Liver (tissue), 9 donors: ENCODE measurements around the gene SYT2. TPM values are rescaled to one million over a fixed set of nuclear protein-coding genes. Genes with fewer than 3 reads are reported as not detected.

Experiments used
- DNase-seq: peaks from one replicate; pipeline ENCODE4 v3.0.0-alpha.2; 2017; ENCODE audit warnings: low spot score
- H3K27ac ChIP-seq, 2 donors: one replicate each; pipeline ENCODE4 v1.7.0; 2013; ENCODE audit warnings: inconsistent platforms in 2 of 2, low read length in 2 of 2, control low read depth in 1 of 2, low read depth in 1 of 2, mild to moderate bottlenecking in 1 of 2
- H3K27me3 ChIP-seq, 4 donors: one replicate each; pipeline versions ENCODE4 v1.6.1 to v1.7.0; 2013; ENCODE audit warnings: low read length in 3 of 4, inconsistent platforms in 1 of 4, mild to moderate bottlenecking in 1 of 4, moderate library complexity in 1 of 4; ENCODE audit not compliant: control insufficient read depth in 4 of 4, insufficient read depth in 4 of 4
- H3K36me3 ChIP-seq, 4 donors: one replicate each; pipeline versions ENCODE4 v1.6.1 to v1.7.0; 2013; ENCODE audit warnings: low read length in 3 of 4, mild to moderate bottlenecking in 3 of 4, low read depth in 1 of 4, moderate library complexity in 1 of 4; ENCODE audit not compliant: control insufficient read depth in 4 of 4, insufficient read depth in 3 of 4
- H3K4me1 ChIP-seq, 4 donors: one replicate each; pipeline versions ENCODE4 v1.6.1 to v1.7.0; 2013; ENCODE audit warnings: low read length in 3 of 4, mild to moderate bottlenecking in 3 of 4, moderate library complexity in 1 of 4; ENCODE audit not compliant: control insufficient read depth in 4 of 4, insufficient read depth in 4 of 4
- H3K4me3 ChIP-seq, 3 donors: one replicate each; pipeline versions ENCODE4 v1.6.1 to v1.7.0; 2013; ENCODE audit warnings: low read length in 3 of 3, control low read depth in 1 of 3, low read depth in 1 of 3, mild to moderate bottlenecking in 1 of 3
- H3K9ac ChIP-seq, 2 donors: one replicate each; pipeline ENCODE4 v1.7.0; 2013; ENCODE audit warnings: low read length in 2 of 2, mild to moderate bottlenecking in 2 of 2, moderate library complexity in 2 of 2, control low read depth in 1 of 2, low read depth in 1 of 2
- H3K9me3 ChIP-seq, 4 donors: one replicate each; pipeline versions ENCODE4 v1.6.1 to v1.7.0; 2013; ENCODE audit warnings: low read length in 3 of 4; ENCODE audit not compliant: control insufficient read depth in 4 of 4
- ATF3 ChIP-seq: IDR thresholded peaks from 2 replicates; pipeline ENCODE4 v1.6.1; 2016; ENCODE audit warnings: antibody characterized with exemption
- CTCF ChIP-seq: fragments of 150-350 bp; IDR thresholded peaks from 2 replicates; pipeline ENCODE4 v1.5.1; 2017; ENCODE audit warnings: improper control_type of control experiment, low read depth, low read length; ENCODE audit not compliant: missing input control
- EGR1 ChIP-seq, 2 donors: IDR thresholded peaks; 2 replicates each; pipeline ENCODE4 v1.6.1; 2016 to 2018; ENCODE audit warnings: antibody characterized with exemption in 2 of 2, low read depth in 2 of 2
- FOXA1 ChIP-seq: IDR thresholded peaks from 2 replicates; pipeline ENCODE4 v1.6.1; 2016; ENCODE audit warnings: antibody characterized with exemption
- FOXA2 ChIP-seq: IDR thresholded peaks from 2 replicates; pipeline ENCODE4 v1.6.1; 2016; ENCODE audit warnings: antibody characterized with exemption
- GABPA ChIP-seq, 2 donors: IDR thresholded peaks in 1 of 2; conservative IDR thresholded peaks in 1 of 2; 2 replicates each; pipeline ENCODE4 v1.6.1; 2016; ENCODE audit warnings: antibody characterized with exemption in 2 of 2, mild to moderate bottlenecking in 1 of 2, moderate library complexity in 1 of 2
- HNF4A ChIP-seq, 2 donors: conservative IDR thresholded peaks; 2 replicates each; pipeline ENCODE4 v1.6.1; 2016; ENCODE audit warnings: antibody characterized with exemption in 2 of 2, mild to moderate bottlenecking in 2 of 2
- HNF4G ChIP-seq: IDR thresholded peaks from 2 replicates; pipeline ENCODE4 v1.6.1; 2016; ENCODE audit warnings: antibody characterized with exemption
- JUND ChIP-seq, 2 donors: IDR thresholded peaks; 2 replicates each; pipeline ENCODE4 v1.6.1; 2016; ENCODE audit warnings: antibody characterized with exemption in 2 of 2
- MAX ChIP-seq: IDR thresholded peaks from 2 replicates; pipeline ENCODE4 v1.6.1; 2016; ENCODE audit warnings: antibody characterized with exemption
- NR2F2 ChIP-seq: IDR thresholded peaks from 2 replicates; pipeline ENCODE4 v1.6.1; 2016; ENCODE audit warnings: antibody characterized with exemption
- RAD21 ChIP-seq, 2 donors: IDR thresholded peaks; 2 replicates each; pipeline ENCODE4 v1.6.1; 2016; ENCODE audit warnings: antibody characterized with exemption in 2 of 2, mild to moderate bottlenecking in 2 of 2
- RXRA ChIP-seq, 2 donors: IDR thresholded peaks; 2 replicates each; pipeline ENCODE4 v1.6.1; 2017 to 2018; ENCODE audit warnings: antibody characterized with exemption in 2 of 2, mild to moderate bottlenecking in 1 of 2
- SP1 ChIP-seq: IDR thresholded peaks from 2 replicates; pipeline ENCODE4 v1.6.1; 2018; ENCODE audit warnings: antibody characterized with exemption, mild to moderate bottlenecking
- TAF1 ChIP-seq: conservative IDR thresholded peaks from 2 replicates; pipeline ENCODE4 v1.6.1; 2016; ENCODE audit warnings: antibody characterized with exemption, mild to moderate bottlenecking
- YY1 ChIP-seq: IDR thresholded peaks from 2 replicates; pipeline ENCODE4 v1.6.1; 2016; ENCODE audit warnings: antibody characterized with exemption, mild to moderate bottlenecking
- WGBS: extraction: QIAGEN DNeasy Blood & Tissue Kit; methylation state at CpG from one replicate; pipeline ENCODE4 v1.1.7; 2013; 5-methylcytosine and 5-hydroxymethylcytosine counted together
- polyA plus RNA-seq, 2 donors: library from polyadenylated mRNA; stranded (reverse) in 1 of 2; unstranded in 1 of 2; fragments of 200-250 nt in 1 of 2; fragments of >200 nt in 1 of 2; fragmentation: Nextera tagmentation in 1 of 2; extraction: Ambion mirVana in 1 of 2; gene quantifications; one replicate each; pipeline versions ENCODE4 v1.2.1 to v1.2.3, GENCODE V29; 2013 to 2015
- total RNA-seq, 2 donors: library from RNA; depleted of rRNA; stranded (reverse); fragments of >200 nt; gene quantifications; one replicate each; pipeline ENCODE4 v1.2.3, GENCODE V29; 2014
- TF ChIP-seq, protein P1 (sequence below): IDR thresholded peaks from 2 replicates; pipeline ENCODE4 v1.6.1; 2016; ENCODE audit warnings: antibody characterized with exemption, mild to moderate bottlenecking
- TF ChIP-seq, protein P2 (sequence below): IDR thresholded peaks from 2 replicates; pipeline ENCODE4 v1.6.1; 2016; ENCODE audit warnings: antibody characterized with exemption
- donor health status: healthy.
- donor health status: healthy.
- donor health status: healthy.
- donor health status: healthy.
- donor health status: healthy.

Gene SYT2
- total and polyA plus RNA-seq, 4 donors: under 0.01 to 0.07 TPM; not detected in 2

- no peak for DNase-seq
- TF ChIP-seq, protein P1, sequence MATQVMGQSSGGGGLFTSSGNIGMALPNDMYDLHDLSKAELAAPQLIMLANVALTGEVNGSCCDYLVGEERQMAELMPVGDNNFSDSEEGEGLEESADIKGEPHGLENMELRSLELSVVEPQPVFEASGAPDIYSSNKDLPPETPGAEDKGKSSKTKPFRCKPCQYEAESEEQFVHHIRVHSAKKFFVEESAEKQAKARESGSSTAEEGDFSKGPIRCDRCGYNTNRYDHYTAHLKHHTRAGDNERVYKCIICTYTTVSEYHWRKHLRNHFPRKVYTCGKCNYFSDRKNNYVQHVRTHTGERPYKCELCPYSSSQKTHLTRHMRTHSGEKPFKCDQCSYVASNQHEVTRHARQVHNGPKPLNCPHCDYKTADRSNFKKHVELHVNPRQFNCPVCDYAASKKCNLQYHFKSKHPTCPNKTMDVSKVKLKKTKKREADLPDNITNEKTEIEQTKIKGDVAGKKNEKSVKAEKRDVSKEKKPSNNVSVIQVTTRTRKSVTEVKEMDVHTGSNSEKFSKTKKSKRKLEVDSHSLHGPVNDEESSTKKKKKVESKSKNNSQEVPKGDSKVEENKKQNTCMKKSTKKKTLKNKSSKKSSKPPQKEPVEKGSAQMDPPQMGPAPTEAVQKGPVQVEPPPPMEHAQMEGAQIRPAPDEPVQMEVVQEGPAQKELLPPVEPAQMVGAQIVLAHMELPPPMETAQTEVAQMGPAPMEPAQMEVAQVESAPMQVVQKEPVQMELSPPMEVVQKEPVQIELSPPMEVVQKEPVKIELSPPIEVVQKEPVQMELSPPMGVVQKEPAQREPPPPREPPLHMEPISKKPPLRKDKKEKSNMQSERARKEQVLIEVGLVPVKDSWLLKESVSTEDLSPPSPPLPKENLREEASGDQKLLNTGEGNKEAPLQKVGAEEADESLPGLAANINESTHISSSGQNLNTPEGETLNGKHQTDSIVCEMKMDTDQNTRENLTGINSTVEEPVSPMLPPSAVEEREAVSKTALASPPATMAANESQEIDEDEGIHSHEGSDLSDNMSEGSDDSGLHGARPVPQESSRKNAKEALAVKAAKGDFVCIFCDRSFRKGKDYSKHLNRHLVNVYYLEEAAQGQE: no peak
- TF ChIP-seq ATF3: no peak
- TF ChIP-seq HNF4A (conservative IDR thresholded peaks at IDR 0.05): no peak
- TF ChIP-seq NR2F2: no peak
- no peak for TF ChIP-seq CTCF
- no peak for TF ChIP-seq SP1
- TF ChIP-seq EGR1 (IDR thresholded peaks at IDR 0.05; ENCODE audit: low read depth in 2 of 2): no peak
- H3K9ac ChIP-seq: no peak overlapping the region
- H3K36me3 ChIP-seq: peaks cover 0 to 3% (median 0%) of the 10 kb centered on the region in 4 donors
- H3K27ac ChIP-seq: no peak overlapping the region
- WGBS: 97% methylated on average over 4 of the region's 4 CpGs
- H3K4me3 ChIP-seq: no peak overlapping the region
- no peaks in the 10 kb centered on the region for H3K9me3 ChIP-seq
- no peaks in the 10 kb centered on the region for H3K27me3 ChIP-seq
- peaks cover 0 to 2% (median 0%) of the 10 kb centered on the region in 4 donors for H3K4me1 ChIP-seq
These were observed 120.1 kb downstream of the SYT2 start for GRCh38 chr1:202590126-202590525.

DNA sequence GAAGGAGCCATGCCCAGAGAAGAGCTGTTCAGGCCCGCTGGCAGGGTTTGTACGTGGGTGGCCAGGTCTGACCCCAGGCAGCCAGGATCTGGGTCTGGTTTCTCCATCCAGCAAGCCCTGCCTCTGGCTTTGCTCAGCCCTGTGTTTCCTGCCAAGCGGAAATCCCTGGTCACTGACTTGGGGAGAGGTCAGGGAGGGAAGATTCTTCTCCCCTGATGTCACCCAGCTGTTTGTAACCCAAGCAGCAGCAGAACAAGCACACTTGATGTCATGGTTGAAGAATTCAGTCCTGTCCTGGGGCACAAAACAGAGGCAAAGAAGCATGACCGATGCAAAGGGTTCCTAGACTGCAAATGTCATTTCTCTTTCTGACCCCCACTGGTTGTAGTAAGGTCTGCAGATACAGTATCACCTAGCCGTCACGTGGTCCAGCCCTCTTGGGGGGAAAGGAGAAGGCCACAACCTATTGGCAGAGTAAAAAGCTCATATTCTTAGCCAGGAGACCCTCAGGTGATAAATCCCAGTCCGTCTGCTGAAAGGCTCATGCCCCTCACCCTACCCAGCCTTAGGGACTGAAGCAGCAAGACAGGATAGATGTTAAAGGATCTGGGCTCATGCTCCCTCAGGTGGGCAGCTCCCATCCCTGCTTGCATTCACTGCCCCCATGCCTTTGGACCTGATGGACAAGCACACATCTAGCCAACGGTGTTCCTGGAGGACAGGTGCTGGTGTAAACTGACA is 120.9 kb downstream of the SYT2 start:
- TF ChIP-seq, protein P2, sequence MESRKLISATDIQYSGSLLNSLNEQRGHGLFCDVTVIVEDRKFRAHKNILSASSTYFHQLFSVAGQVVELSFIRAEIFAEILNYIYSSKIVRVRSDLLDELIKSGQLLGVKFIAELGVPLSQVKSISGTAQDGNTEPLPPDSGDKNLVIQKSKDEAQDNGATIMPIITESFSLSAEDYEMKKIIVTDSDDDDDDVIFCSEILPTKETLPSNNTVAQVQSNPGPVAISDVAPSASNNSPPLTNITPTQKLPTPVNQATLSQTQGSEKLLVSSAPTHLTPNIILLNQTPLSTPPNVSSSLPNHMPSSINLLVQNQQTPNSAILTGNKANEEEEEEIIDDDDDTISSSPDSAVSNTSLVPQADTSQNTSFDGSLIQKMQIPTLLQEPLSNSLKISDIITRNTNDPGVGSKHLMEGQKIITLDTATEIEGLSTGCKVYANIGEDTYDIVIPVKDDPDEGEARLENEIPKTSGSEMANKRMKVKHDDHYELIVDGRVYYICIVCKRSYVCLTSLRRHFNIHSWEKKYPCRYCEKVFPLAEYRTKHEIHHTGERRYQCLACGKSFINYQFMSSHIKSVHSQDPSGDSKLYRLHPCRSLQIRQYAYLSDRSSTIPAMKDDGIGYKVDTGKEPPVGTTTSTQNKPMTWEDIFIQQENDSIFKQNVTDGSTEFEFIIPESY: no peak
- no peak for TF ChIP-seq YY1
- no peak for TF ChIP-seq HNF4G
- TF ChIP-seq RAD21 (IDR thresholded peaks at IDR 0.05): peak in 1 of 2 donors; percentile 48
- TF ChIP-seq JUND (IDR thresholded peaks at IDR 0.05): peak; percentile 96 to 97
- no peak for TF ChIP-seq MAX
- peak; percentile 71 to 78 for TF ChIP-seq RXRA (IDR thresholded peaks at IDR 0.05)
- TF ChIP-seq, protein P1: peak; percentile 18
- peak in 1 of 2 donors; percentile 56 for TF ChIP-seq EGR1 (IDR thresholded peaks at IDR 0.05; ENCODE audit: low read depth in 2 of 2)
- TF ChIP-seq ATF3: peak; percentile 61
- peak; percentile 99 for TF ChIP-seq NR2F2
- no peak for TF ChIP-seq GABPA (IDR thresholded peaks at IDR 0.05 in 1 of 2, conservative IDR thresholded peaks at IDR 0.05 in 1 of 2)
- peak; percentile 75 for TF ChIP-seq SP1
- no peak for TF ChIP-seq FOXA1
- TF ChIP-seq FOXA2: no peak
- TF ChIP-seq TAF1: no peak
- Histone ChIP-seq H3K9ac (no peak overlapping the region), H3K27me3 (no peaks in the 10 kb centered on the region), H3K27ac (peak overlapping the region; percentile 40 to 45), H3K9me3 (no peaks in the 10 kb centered on the region), H3K4me3 (no peak overlapping the region), H3K36me3 (peaks cover 0 to 7% (median 0%) of the 10 kb centered on the region in 4 donors), H3K4me1 (peaks cover 0 to 2% (median 0%) of the 10 kb centered on the region in 4 donors)
- 73% methylated on average over 8 of the region's 8 CpGs for WGBS
- DNase-seq: no peak
